WTC11 (cell line): ENCODE measurements around the gene DENND2C.

Experiments
- ATF1 ChIP-seq: sonication (generic); formaldehyde crosslinking; IDR thresholded peaks from 2 replicates; pipeline ENCODE4 v1.8.1; 2023; ENCODE audit warnings: mild to moderate bottlenecking, moderate library complexity, missing genetic modification reagents
- ATF3 ChIP-seq: sonication (generic); formaldehyde crosslinking; conservative IDR thresholded peaks from 2 replicates; pipeline ENCODE4 v1.8.1; 2022; ENCODE audit warnings: mild to moderate bottlenecking, missing genetic modification reagents
- CTCF ChIP-seq: fragments of 200-600 bp; IDR thresholded peaks from 2 replicates; pipeline ENCODE4 v1.8.0; 2022; ENCODE audit warnings: antibody characterized with exemption
- FOXP4 ChIP-seq: sonication (generic); formaldehyde crosslinking; IDR thresholded peaks from 2 replicates; pipeline ENCODE4 v1.8.0; 2022; ENCODE audit warnings: mild to moderate bottlenecking, missing genetic modification reagents
- MYBL2 ChIP-seq: sonication (generic); formaldehyde crosslinking; IDR thresholded peaks from 2 replicates; pipeline ENCODE4 v1.8.1; 2023; ENCODE audit warnings: mild to moderate bottlenecking, moderate library complexity, missing genetic modification reagents
- SP1 ChIP-seq: sonication (generic); formaldehyde crosslinking; conservative IDR thresholded peaks from 2 replicates; pipeline ENCODE4 v1.8.1; 2022; ENCODE audit warnings: missing genetic modification reagents
- TEAD4 ChIP-seq: sonication (generic); formaldehyde crosslinking; IDR thresholded peaks from 2 replicates; pipeline ENCODE4 v1.8.0; 2022; ENCODE audit warnings: mild to moderate bottlenecking, missing genetic modification reagents
- USF2 ChIP-seq: sonication (generic); formaldehyde crosslinking; IDR thresholded peaks from 2 replicates; pipeline ENCODE4 v1.8.1; 2023; ENCODE audit warnings: mild to moderate bottlenecking, missing genetic modification reagents, moderate library complexity
- ZMAT4 ChIP-seq: fragments of 250-450 bp; sonication (Bioruptor Pico); IDR thresholded peaks from 2 replicates; pipeline ENCODE4 v1.9.0; 2021; ENCODE audit warnings: mild to moderate bottlenecking
- ZNF138 ChIP-seq: sonication (generic); formaldehyde crosslinking; conservative IDR thresholded peaks from 2 replicates; pipeline ENCODE4 v1.8.1; 2022; ENCODE audit warnings: mild to moderate bottlenecking, moderate library complexity, missing genetic modification reagents
- ZNF671 ChIP-seq: fragments of 250-450 bp; sonication (Bioruptor Pico); IDR thresholded peaks from 2 replicates; pipeline ENCODE4 v1.8.0; 2021; ENCODE audit warnings: mild to moderate bottlenecking

GRCh38 chr1:114618606-114619005, 51.2 kb downstream of the DENND2C start:
- no peak for TF ChIP-seq CTCF
- TF ChIP-seq ZMAT4 (CRISPR knock-in tag), result no peak
- TF ChIP-seq ZNF138 (CRISPR knock-in tag), result no peak
- TF ChIP-seq ATF1, result no peak
- no peak for TF ChIP-seq USF2 (CRISPR knock-in tag)
- TF ChIP-seq ATF3 (CRISPR knock-in tag), result no peak
- TF ChIP-seq ZNF671 (CRISPR knock-in tag), result no peak
- TF ChIP-seq SP1 (CRISPR knock-in tag), result no peak
- TF ChIP-seq MYBL2 (CRISPR knock-in tag), result no peak
- no peak for TF ChIP-seq FOXP4
- TF ChIP-seq TEAD4 (CRISPR knock-in tag), result no peak
